HG02981 (cell line): ENCODE measurements around the gene SLC2A13.
"Not testable (repeated sequence)": the region's sequence is repeated elsewhere in the genome, so short reads cannot be mapped to it uniquely, and the experiment has no call there.

Experiments used
- ATAC-seq: cut with Tn5 transposase; IDR thresholded peaks from one replicate; pipeline ENCODE4 v1.9.1; 2021; ENCODE audit warnings: mild to moderate bottlenecking, moderate library complexity; ENCODE audit not compliant: unreplicated experiment

Gene SLC2A13

GRCh38 chr12:39830171-39830570 lies 275.7 kb downstream of the SLC2A13 start:
- no peak for ATAC-seq

DNA sequence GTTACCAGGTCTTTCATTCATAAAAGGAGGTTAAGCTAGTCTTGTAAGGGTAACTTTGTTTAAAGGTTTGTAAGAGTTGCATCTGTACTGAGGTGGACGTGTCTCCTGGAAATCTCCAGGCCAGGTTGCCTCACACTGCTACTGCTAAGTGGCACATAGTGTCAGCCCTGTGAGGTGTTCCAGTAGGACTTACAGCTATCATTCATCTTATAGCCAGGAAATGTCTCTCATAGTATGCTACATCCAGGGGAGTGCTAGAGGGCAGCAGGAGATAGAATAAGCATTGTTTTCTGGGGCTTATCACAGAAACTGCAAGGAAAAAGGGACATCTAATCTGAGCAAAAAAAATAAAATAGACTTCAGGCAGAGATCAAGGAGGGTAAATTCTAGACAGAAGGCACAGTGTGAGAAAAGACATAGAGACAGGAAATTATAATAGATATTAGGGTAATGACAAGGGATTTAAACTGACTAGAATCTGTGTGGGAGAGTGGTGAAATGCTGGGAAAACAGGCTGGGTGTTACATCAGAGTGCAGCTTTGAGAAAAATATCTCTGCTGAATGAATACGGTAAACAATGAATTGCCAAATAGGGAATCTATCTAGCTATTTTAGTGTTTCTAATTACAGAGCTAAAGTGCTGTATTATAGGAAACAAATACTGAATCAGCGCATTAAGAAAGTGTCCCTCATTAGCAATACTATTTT lies 281.2 kb downstream of the SLC2A13 start:
- no peak for ATAC-seq

GRCh38 chr12:39816671-39817185 lies 289.2 kb downstream of the SLC2A13 start:
- no peak for ATAC-seq

GRCh38 chr12:39815746-39816145 lies 290.1 kb downstream of the SLC2A13 start:
- ATAC-seq = no peak

DNA sequence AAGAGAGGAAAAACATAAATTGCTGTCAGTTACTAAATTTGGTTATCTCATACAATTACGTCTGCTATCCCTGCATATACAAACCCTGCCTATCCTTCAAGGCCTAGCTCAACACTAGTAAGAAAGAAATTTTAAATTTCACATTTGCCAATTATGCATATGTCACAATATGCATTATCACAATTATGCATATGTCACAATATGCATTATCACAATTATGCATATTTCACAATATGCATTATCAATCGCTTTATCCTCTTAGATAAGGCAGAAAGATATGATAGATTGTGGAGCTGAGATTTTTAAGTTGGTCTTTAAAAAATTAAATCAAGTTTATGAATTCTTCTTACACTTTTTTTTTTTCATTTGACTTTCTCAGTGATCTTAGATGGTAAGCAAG lies 291.3 kb downstream of the SLC2A13 start:
- no peak for ATAC-seq

- ATAC-seq = no peak
Observed at GRCh38 chr12:39813776-39814175, 292.1 kb downstream of the SLC2A13 start.

DNA sequence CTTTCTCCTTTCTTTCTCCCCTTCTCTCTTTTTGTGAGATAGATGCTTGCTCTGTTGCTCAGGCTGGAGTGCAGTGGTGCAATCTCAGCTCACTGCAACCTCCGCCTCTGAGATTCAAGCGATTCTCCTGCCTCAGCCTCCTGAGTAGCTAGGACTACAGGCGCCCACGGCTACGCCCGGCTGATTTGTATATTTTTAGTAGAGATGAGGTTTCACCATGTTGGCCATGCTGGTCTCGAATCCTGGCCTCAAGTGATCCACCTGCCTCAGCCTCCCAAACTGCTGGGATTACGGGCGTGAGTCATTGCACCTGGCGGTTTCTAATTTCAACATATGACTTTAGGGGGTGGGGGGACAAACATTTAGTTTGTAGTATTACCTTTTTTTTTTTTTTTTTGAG lies 293.4 kb downstream of the SLC2A13 start:
- ATAC-seq = not testable (repeated sequence)

DNA sequence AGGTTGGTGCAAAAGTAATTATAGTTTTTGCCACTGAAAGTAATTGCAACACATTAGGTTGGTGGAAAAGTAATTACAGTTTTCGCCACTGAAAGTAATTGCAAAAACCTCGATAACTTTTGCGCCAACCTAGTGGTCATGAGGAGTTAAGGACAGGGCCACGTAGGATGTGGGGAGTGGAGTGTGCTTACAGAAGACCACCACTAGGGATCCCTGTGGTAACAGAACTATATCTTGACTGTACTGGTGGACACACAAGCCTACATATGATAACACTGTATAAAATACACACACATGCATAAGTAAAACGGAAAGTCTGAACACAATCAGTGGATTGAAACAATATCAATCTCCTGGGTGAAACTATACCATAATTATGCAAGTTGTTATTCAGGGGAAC lies 298.8 kb downstream of the SLC2A13 start:
- ATAC-seq = peak; percentile 84

GRCh38 chr12:39805651-39806050 lies 300.2 kb downstream of the SLC2A13 start:
- no peak for ATAC-seq

DNA sequence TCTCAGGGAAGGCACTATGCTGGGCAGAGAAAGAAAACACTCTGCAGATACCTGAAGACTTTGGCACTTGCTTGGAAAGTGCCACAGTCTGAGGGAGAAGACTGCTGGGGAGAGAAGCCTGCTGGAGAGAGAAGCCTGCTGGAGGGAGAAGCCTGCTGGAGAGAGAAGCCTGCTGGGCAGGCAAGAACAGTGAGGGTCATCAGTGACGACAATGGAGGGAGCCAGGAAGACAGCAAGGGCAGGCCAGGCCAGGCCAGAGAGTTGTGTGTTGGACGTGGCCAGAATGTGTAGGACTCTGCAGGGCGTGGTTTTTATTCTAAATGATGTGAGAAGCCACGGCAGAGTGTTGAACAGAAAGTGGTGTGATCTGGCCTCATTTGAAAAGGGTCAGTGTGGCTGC lies 301.0 kb downstream of the SLC2A13 start:
- ATAC-seq = no peak

GRCh38 chr12:39804479-39804878 lies 301.4 kb downstream of the SLC2A13 start:
- no peak for ATAC-seq

DNA sequence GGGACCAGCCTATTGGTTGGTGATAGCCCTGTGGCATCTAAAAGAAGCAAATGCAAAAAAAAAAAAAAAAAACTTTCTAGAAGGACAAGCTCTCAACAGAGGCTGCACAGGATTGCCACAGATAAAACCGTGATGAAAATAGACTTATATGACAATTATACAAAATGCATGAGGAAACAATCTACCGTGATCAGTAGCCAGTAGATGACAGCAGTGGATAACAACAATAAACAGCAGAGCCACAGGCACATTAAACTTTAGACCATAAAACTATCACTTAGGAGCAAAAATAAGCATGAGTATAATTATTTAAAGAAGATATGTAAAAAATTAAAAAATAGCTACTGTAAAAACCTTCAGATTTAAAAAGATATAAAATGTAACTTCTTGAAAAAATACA lies 302.7 kb downstream of the SLC2A13 start:
- ATAC-seq = no peak

DNA sequence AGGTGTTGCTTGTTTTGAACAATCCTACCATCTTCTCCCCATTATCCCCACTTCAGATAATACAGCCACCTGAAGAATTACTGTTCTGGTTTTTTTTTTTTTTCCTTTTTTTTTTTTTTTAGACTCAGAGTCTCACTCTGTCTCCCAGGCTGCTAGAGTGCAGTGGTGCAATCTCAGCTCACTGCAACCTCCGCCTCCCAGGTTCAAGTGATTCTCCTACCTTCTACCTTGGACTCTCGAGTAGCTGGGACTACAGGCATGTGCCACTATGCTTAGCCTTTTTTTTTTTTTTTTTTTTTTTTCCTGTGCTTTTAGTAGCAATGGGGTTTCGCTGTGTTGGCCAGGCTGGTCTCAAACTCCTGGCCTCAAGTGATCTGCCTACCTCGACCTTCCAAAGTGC lies 306.9 kb downstream of the SLC2A13 start:
- ATAC-seq = no peak

GRCh38 chr12:39798429-39798828 lies 307.5 kb downstream of the SLC2A13 start:
- no peak for ATAC-seq

DNA sequence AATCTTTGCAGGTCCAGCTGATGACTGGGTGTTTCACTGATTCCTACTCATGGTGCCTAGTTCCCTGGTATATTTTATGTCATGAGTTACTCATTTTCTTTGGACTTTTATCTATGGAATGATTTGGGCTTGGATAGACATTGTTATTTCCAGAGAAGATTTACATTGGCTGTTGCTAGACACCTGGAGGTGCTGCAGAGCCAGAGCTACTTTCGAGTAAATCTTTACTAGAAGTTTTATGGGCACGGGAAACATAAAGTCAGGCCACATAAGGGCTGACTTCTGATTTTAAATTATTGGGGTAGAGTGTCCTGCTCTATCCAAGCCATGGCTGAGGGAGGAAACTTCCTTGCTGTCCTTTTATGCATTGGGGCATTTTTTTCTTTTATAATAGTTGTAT lies 310.4 kb downstream of the SLC2A13 start:
- no peak for ATAC-seq

DNA sequence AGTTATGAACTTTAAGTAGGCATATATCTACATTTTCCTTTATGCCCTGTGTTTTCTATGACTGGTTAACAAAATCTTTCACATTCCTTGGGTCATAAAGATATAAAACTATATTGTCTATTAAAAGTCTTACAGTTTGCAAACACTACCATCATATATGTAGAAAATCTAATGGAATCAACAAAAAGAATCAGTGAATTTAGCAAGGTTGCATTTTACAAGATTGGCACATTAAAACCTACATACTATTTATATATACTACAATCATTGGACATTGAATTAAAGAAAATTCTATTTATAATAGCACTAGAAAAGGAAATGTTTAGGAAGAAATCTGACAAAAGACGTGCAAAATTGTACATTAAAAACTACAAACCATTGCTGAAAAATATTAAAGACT lies 312.9 kb downstream of the SLC2A13 start:
- no peak for ATAC-seq

DNA sequence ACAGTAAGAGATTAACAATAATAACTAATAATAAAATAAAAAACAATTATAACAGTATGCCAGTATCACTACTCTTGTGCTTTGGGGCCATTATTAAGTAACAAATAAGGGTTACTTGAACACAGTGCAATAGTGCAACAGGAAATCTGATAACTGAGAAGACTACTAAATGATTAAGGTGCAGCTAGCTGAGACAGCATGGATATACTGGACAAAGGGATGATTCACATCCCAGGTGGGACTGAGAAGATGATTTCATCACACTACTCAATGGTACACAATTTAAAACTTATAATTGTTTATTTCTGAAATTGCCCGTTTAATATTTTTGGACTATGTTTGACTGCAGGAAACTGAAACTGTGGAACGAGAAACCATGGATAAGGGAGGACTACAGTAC lies 317.6 kb downstream of the SLC2A13 start:
- ATAC-seq = no peak

GRCh38 chr12:39785814-39786213 lies 320.1 kb downstream of the SLC2A13 start:
- ATAC-seq = not testable (repeated sequence)

GRCh38 chr12:39782026-39782545 lies 323.8 kb downstream of the SLC2A13 start:
- ATAC-seq = no peak

DNA sequence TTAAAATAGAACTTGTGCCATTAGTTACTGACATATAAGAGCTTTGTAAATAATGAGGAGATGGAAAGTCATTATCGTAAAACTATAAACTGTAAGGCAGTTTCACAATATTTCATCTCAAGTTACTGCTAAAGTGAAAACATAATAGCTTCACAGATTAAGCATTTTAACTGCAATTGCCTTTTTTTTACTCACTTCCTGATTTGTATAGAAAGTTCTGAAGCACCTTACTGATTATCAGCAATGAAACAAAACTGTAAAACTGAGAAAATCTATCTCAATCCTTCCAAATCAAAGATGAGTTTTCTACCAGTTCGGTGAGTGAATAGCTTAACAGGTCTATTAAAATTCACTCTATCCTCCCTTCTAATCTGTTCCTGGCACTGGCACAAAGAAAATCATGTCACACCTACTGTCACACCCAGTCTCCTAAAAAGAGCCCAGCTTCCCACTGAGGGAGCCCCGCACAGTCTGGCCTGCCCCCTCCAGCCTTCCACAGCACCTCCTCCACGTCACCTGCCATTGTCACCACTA lies 324.9 kb downstream of the SLC2A13 start:
- no peak for ATAC-seq

- no peak for ATAC-seq
Observed at GRCh38 chr12:39780411-39780912, 325.4 kb downstream of the SLC2A13 start.

- ATAC-seq = no peak
Observed at GRCh38 chr12:39779768-39780340, 326.0 kb downstream of the SLC2A13 start.
